GM12891 (cell line): ENCODE results near the gene GTF3C4.
"Not testable (repeated sequence)": the region's sequence is repeated elsewhere in the genome, so short reads cannot be mapped to it uniquely, and the experiment has no call there.

Experiments used
- DNase-seq: peaks from one replicate; pipeline ENCODE4 v3.0.0; 2011; ENCODE audit warnings: low spot score; ENCODE audit not compliant: insufficient read length
- FAIRE-seq: peaks from 2 replicates; lab custom pipeline; 2011; peaks lifted over from hg19 to GRCh38; lab: Jason Lieb, UNC
- PAX5 ChIP-seq: IDR thresholded peaks from 2 replicates; pipeline ENCODE4 v1.6.1; 2011; ENCODE audit warnings: low read length, moderate library complexity, mild to moderate bottlenecking; ENCODE audit not compliant: insufficient read depth, severe bottlenecking
- POLR2A ChIP-seq: IDR thresholded peaks from 2 replicates; pipeline ENCODE4 v1.6.1; 2011; ENCODE audit warnings: low read depth, low read length, control low read depth
- POLR2AphosphoS5 ChIP-seq: IDR thresholded peaks from 2 replicates; pipeline ENCODE4 v1.6.1; 2011; ENCODE audit warnings: low read depth, low read length, control low read depth
- POU2F2 ChIP-seq: IDR thresholded peaks from 2 replicates; pipeline ENCODE4 v1.6.1; 2011; ENCODE audit warnings: low read depth, mild to moderate bottlenecking, control low read depth, low read length, moderate library complexity
- SPI1 ChIP-seq: IDR thresholded peaks from 2 replicates; pipeline ENCODE4 v1.6.1; 2011; ENCODE audit warnings: low read depth, low read length, control low read depth
- TAF1 ChIP-seq: IDR thresholded peaks from 2 replicates; pipeline ENCODE4 v1.6.1; 2011; ENCODE audit warnings: low read depth, low read length, control low read depth

Gene GTF3C4

GRCh38 chr9:132711846-132712245 is 41.6 kb downstream of the GTF3C4 start:
- DNase-seq = no peak
- no peak for TF ChIP-seq TAF1
- no peak for TF ChIP-seq POLR2A
- TF ChIP-seq POLR2AphosphoS5 = no peak
- no peak for TF ChIP-seq SPI1
- TF ChIP-seq POU2F2 = no peak
- TF ChIP-seq PAX5 = no peak
- no peak for FAIRE-seq

DNA sequence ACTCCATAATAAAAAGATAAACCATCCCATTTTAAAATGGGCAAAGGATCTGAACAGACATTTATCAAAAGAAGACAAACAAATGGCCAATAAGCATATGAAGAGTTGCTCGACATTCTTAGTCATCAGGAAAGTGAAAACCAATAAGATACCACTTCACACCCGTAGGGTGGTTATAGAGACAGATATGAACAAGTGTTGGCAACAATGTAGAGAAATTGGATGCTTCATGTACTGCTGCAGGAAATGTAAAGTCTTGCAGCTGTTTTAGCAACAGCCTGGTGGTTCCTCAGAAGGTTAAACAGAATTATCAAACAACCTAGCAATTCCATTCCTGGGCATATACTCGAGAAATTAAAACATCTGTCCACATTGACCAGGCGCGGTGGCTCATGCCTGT is 42.5 kb downstream of the GTF3C4 start:
- DNase-seq = no peak
- no peak for TF ChIP-seq POLR2AphosphoS5
- no peak for TF ChIP-seq POLR2A
- no peak for TF ChIP-seq POU2F2
- no peak for TF ChIP-seq SPI1
- no peak for TF ChIP-seq PAX5
- TF ChIP-seq TAF1 = no peak
- no peak for FAIRE-seq

GRCh38 chr9:132716007-132716406 is 45.7 kb downstream of the GTF3C4 start:
- FAIRE-seq (no peak), DNase-seq (no peak)
- TF ChIP-seq TAF1 (no peak), PAX5 (no peak), POLR2A (no peak), POU2F2 (no peak), SPI1 (no peak), POLR2AphosphoS5 (no peak)

GRCh38 chr9:132717326-132717945 is 47.2 kb downstream of the GTF3C4 start:
- TF ChIP-seq POU2F2 (no peak), PAX5 (no peak), POLR2A (no peak), TAF1 (no peak), SPI1 (no peak), POLR2AphosphoS5 (no peak)
- FAIRE-seq (no peak), DNase-seq (no peak)

DNA sequence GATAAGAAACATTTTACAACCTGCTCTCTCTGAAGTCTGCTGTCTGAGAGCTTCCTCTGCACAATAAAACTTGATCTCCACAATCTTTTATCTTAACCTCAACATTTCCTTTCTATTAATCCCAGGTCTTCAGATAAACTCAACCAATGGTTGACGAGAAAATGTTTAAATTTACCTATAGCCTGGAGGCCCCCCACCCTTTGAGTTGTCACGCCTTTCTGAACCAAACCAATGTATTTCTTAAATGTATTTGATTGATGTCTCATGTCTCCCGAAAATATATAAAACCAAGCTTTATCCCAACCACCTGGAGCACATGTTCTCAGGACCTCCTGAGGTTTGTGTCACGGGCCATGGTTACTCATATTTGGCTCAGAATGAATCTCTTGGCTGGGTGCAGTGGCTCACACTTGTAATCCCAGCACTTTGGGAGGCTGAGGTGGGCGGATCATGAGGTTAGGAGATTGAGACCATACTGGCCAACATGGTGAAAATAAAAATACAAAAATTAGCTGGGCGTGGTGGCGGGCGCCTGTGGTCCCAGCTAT is 48.2 kb downstream of the GTF3C4 start:
- DNase-seq, FAIRE-seq: not testable (repeated sequence)

DNA sequence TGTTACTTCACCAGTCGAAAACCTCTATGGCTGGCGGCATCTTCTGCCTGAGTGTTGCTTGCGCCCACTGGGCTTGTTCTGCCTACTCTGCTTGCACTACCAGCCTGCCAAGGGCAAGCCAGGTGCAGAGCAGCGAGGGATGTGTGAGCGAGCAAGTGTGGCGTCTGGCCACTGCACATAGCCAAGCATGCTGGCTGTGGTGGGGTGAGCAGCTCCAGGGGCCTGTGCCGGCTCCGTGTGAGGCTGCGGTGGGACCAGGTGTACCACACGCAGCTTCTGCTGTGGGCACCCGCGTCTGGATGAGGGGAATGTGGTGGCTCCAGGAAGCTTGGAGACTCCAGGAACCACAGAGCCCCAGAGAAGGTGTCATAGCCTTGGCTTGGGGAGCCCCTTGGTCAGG is 51.4 kb downstream of the GTF3C4 start:
- no peak for TF ChIP-seq POLR2A
- TF ChIP-seq SPI1 = no peak
- TF ChIP-seq POU2F2 = no peak
- no peak for TF ChIP-seq PAX5
- no peak for TF ChIP-seq POLR2AphosphoS5
- no peak for TF ChIP-seq TAF1

GRCh38 chr9:132722564-132723065 is 52.4 kb downstream of the GTF3C4 start:
- no peak for TF ChIP-seq POU2F2
- TF ChIP-seq POLR2A = no peak
- no peak for DNase-seq
- no peak for FAIRE-seq

More for the DNA sequence above, 51.4 kb downstream of the GTF3C4 start:
- no peak for FAIRE-seq
- no peak for DNase-seq

DNA sequence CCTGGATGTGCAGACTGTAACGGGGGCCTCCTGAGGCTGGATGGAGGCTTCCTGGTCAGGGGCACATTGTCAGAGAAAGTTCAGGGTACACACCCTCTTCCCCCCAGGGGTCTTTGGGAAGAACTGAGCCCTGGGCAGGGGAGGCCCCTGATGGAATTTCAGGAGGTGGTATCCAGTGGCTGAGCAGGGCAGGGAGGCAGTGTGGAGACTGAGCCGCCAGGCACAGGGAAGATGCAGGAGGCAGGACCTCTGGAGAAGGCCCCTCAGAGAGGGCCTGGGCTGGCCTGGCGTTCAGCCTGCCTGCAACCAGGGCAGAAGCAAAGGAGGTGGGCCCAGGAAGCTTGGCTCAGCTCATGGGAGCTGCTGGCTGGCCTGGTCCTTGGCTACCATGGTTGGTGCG is 53.5 kb downstream of the GTF3C4 start:
- DNase-seq (no peak), FAIRE-seq (no peak)
- TF ChIP-seq POLR2A = no peak
- no peak for TF ChIP-seq POU2F2
- no peak for TF ChIP-seq SPI1
- no peak for TF ChIP-seq POLR2AphosphoS5
- TF ChIP-seq TAF1 = no peak
- TF ChIP-seq PAX5 = no peak

DNA sequence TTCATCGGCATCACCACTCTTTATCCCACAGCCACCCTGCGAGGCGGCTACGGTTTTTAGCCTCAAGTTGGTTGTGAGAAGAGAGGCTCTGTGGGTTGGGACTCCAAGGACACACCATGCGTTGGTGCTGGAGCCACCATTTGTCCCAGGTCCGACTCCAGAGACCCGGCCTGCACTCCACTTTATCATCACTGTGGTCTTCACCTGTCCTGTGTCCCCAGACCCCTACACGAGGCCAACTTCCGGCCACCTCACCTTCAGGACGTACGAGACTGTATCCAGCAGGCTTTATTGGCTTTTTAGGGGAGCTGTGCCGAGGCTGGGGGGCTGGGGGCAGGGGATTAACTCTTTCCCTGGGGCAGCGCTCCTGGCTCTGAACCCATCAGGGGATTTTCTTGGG is 55.0 kb downstream of the GTF3C4 start:
- TF ChIP-seq POU2F2 (no peak), PAX5 (no peak), SPI1 (no peak)
- DNase-seq (no peak), FAIRE-seq (no peak)

GRCh38 chr9:132726576-132727130 is 56.4 kb downstream of the GTF3C4 start:
- FAIRE-seq = no peak
- no peak for DNase-seq
- TF ChIP-seq SPI1 (no peak), POLR2A (no peak), PAX5 (no peak), TAF1 (no peak), POU2F2 (no peak), POLR2AphosphoS5 (no peak)

GRCh38 chr9:132728071-132728470 is 57.8 kb downstream of the GTF3C4 start:
- FAIRE-seq = no peak
- DNase-seq = no peak
- no peak for TF ChIP-seq TAF1
- no peak for TF ChIP-seq SPI1
- TF ChIP-seq POLR2A = no peak
